ENCODE data around the gene TGFBR1. TPM values are rescaled to one million over a fixed set of nuclear protein-coding genes. Genes with fewer than 3 reads are reported as not detected.
"Not testable (repeated sequence)": the region's sequence is repeated elsewhere in the genome, so short reads cannot be mapped to it uniquely, and the experiment has no call there.

The TGFBR1 gene
- total RNA-seq, 1 donor from 2014 or later, result 29.0 TPM

- no peak for DNase-seq (ENCODE audit: low read depth)
- no peak overlapping the region for H3K4me3 ChIP-seq (ENCODE audit: low read depth, low read length)
- TF ChIP-seq CTCF (conservative IDR thresholded peaks at IDR 0.05; ENCODE audit: low read depth, low read length), result no peak
Measured at GRCh38 chr9:99087462-99087861, 17.5 kb upstream of the TGFBR1 start.

GRCh38 chr9:99090336-99091130, 14.4 kb upstream of the TGFBR1 start:
- no peak for DNase-seq (ENCODE audit: low read depth)
- H3K4me3 ChIP-seq (ENCODE audit: low read depth, low read length), result no peak overlapping the region
- no peak for TF ChIP-seq CTCF (conservative IDR thresholded peaks at IDR 0.05; ENCODE audit: low read depth, low read length)

GRCh38 chr9:99092643-99093491, 12.0 kb upstream of the TGFBR1 start:
- no peak for TF ChIP-seq CTCF (conservative IDR thresholded peaks at IDR 0.05; ENCODE audit: low read depth, low read length)
- DNase-seq (ENCODE audit: low read depth), result no peak
- H3K4me3 ChIP-seq (ENCODE audit: low read depth, low read length), result no peak overlapping the region

- H3K4me3 ChIP-seq (ENCODE audit: low read depth, low read length), result no peak overlapping the region
- DNase-seq (ENCODE audit: low read depth), result no peak
- TF ChIP-seq CTCF (conservative IDR thresholded peaks at IDR 0.05; ENCODE audit: low read depth, low read length), result no peak
Measured at GRCh38 chr9:99093492-99093791, 11.5 kb upstream of the TGFBR1 start.

GRCh38 chr9:99095565-99095964, 9.3 kb upstream of the TGFBR1 start:
- no peak overlapping the region for H3K4me3 ChIP-seq (ENCODE audit: low read depth, low read length)
- no peak for TF ChIP-seq CTCF (conservative IDR thresholded peaks at IDR 0.05; ENCODE audit: low read depth, low read length)
- no peak for DNase-seq (ENCODE audit: low read depth)

GRCh38 chr9:99096409-99096808, 8.5 kb upstream of the TGFBR1 start:
- no peak for DNase-seq (ENCODE audit: low read depth)
- no peak for TF ChIP-seq CTCF (conservative IDR thresholded peaks at IDR 0.05; ENCODE audit: low read depth, low read length)
- H3K4me3 ChIP-seq (ENCODE audit: low read depth, low read length), result no peak overlapping the region

- not testable (repeated sequence) for DNase-seq (ENCODE audit: low read depth); H3K4me3 ChIP-seq (ENCODE audit: low read depth, low read length)
Measured at GRCh38 chr9:99099806-99100585, 4.9 kb upstream of the TGFBR1 start.

Measured in epithelial cell of proximal tubule (primary cell).